ENCODE results near the gene KCNH8.
"Not testable (repeated sequence)": the region's sequence is repeated elsewhere in the genome, so short reads cannot be mapped to it uniquely, and the experiment has no call there.

The KCNH8 gene

DNA sequence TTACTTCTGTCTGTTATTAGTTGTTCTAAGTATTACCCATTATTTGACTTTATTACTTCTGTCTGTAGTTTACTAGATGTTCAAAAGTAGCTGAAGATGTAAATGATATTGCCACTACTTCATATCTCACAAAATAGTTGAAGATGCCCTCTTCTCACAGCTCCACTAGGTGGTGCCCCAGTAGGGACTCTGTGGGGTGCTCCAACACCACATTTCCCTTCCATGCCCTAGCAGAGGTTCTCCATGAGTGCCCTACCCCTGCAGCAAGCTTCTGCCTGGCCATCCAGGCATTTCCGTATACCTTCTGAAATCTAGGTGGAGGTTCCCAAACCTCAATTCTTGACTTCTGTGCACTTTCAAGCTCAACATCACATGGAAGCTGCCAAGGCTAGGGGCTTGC, 80.8 kb downstream of the KCNH8 start:
- Histone ChIP-seq H3K9ac (ENCODE audit: insufficient read length, low read depth) (no peak overlapping the region), H3K4me1 (ENCODE audit: insufficient read depth, insufficient read length) (no peaks in the 10 kb centered on the region), H3K4me3 (ENCODE audit: insufficient read length, low read depth) (no peak overlapping the region), H3K36me3 (ENCODE audit: insufficient read depth, insufficient read length, low read length) (no peaks in the 10 kb centered on the region), H3K27me3 (ENCODE audit: insufficient read depth, insufficient read length) (no peaks in the 10 kb centered on the region), H3K9me3 (ENCODE audit: insufficient read depth, low read length) (no peaks in the 10 kb centered on the region)
- TF ChIP-seq YY1 (IDR thresholded peaks at IDR 0.05; ENCODE audit: insufficient read depth, insufficient read length) (no peak), SUZ12 (IDR thresholded peaks at IDR 0.05; ENCODE audit: extremely low read depth, insufficient read depth, insufficient read length) (no peak), ZNF274 (IDR thresholded peaks at IDR 0.05; ENCODE audit: low read depth, low read length) (no peak)
- DNase-seq (ENCODE audit: low read depth, low spot score), result no peak

DNA sequence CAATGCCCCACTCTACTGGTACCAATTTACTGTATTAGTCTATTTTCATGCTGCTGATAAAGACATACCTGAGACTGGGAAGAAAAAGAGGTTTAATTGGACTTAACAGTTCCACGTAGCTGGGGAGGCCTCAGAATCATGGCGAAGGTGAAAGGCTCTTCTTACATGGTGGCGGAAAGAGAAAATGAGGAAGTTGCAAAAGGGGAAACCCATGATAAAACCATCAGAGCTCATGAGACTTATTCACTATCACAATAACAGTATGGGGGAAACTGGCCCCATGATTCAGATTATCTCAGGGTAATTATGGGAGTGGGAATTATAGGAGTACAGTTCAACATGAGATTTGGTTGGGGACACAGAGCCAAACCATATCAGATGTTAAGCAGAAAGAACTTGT, 81.6 kb downstream of the KCNH8 start:
- DNase-seq (ENCODE audit: low read depth, low spot score); H3K9me3 ChIP-seq (ENCODE audit: insufficient read depth, low read length); H3K9ac ChIP-seq (ENCODE audit: insufficient read length, low read depth); H3K36me3 ChIP-seq (ENCODE audit: insufficient read depth, insufficient read length, low read length); H3K27me3 ChIP-seq (ENCODE audit: insufficient read depth, insufficient read length); H3K4me1 ChIP-seq (ENCODE audit: insufficient read depth, insufficient read length); H3K4me3 ChIP-seq (ENCODE audit: insufficient read length, low read depth): not testable (repeated sequence)

DNA sequence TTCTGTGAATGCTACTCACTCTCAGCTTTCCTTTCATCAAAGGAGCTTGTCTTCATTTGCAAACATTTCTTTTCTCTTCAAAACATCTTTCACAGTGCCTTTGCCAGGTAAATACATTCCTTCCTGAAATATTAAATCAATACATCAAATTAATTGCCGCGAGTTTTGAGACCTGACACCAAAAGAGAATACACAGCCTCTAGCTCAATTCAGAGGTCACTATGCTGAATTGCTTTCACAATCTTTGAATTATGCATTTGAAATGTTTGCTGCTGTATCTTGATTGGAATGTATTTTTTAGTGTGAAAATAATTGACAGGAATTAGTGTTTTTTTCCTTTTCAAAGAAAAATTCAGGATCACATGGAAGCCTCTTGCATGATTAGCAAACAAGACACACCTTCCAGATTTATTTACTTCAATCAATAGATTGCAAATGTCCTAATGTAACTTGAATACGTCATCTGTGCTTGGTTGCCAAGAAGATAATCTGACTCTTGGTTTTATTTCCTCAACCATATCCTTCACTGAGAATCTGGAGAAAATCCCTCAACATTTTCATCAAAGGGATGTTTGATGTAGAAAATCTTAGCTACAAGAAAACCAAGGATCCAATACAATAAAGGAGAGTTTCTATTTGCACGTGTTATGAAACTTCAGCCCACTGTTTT, 83.6 kb downstream of the KCNH8 start:
- H3K4me3 ChIP-seq (ENCODE audit: insufficient read length, low read depth), result no peak overlapping the region
- H3K9me3 ChIP-seq (ENCODE audit: insufficient read depth, low read length), result no peaks in the 10 kb centered on the region
- no peaks in the 10 kb centered on the region for H3K36me3 ChIP-seq (ENCODE audit: insufficient read depth, insufficient read length, low read length)
- H3K27me3 ChIP-seq (ENCODE audit: insufficient read depth, insufficient read length), result no peaks in the 10 kb centered on the region
- no peak overlapping the region for H3K9ac ChIP-seq (ENCODE audit: insufficient read length, low read depth)
- H3K4me1 ChIP-seq (ENCODE audit: insufficient read depth, insufficient read length), result no peaks in the 10 kb centered on the region
- no peak for DNase-seq (ENCODE audit: low read depth, low spot score)
- TF ChIP-seq ZNF274 (IDR thresholded peaks at IDR 0.05; ENCODE audit: low read depth, low read length) (no peak), SUZ12 (IDR thresholded peaks at IDR 0.05; ENCODE audit: extremely low read depth, insufficient read depth, insufficient read length) (no peak), YY1 (IDR thresholded peaks at IDR 0.05; ENCODE audit: insufficient read depth, insufficient read length) (no peak)

DNA sequence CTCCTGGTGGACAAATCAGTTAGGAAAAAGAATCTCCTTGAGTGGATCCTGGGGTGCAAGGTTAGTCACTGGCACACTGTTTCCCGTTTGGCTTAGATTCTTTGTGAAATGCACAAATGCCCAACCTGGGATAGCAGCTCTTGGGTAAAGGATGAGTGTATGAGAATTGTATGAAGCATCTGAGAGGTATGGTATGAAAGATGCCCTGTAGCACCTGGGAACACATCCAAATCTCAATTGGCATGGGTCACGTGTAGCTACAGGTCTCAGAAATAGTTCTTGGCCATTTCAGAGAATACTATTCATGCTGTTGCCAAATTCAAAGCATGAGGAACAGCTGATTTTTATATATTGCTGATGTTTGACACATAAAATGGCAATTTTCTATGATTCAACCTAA, 84.3 kb downstream of the KCNH8 start:
- TF ChIP-seq YY1 (IDR thresholded peaks at IDR 0.05; ENCODE audit: insufficient read depth, insufficient read length) (no peak), ZNF274 (IDR thresholded peaks at IDR 0.05; ENCODE audit: low read depth, low read length) (no peak), SUZ12 (IDR thresholded peaks at IDR 0.05; ENCODE audit: extremely low read depth, insufficient read depth, insufficient read length) (no peak)
- Histone ChIP-seq H3K9me3 (ENCODE audit: insufficient read depth, low read length) (no peaks in the 10 kb centered on the region), H3K9ac (ENCODE audit: insufficient read length, low read depth) (no peak overlapping the region), H3K36me3 (ENCODE audit: insufficient read depth, insufficient read length, low read length) (no peaks in the 10 kb centered on the region), H3K27me3 (ENCODE audit: insufficient read depth, insufficient read length) (no peaks in the 10 kb centered on the region), H3K4me3 (ENCODE audit: insufficient read length, low read depth) (no peak overlapping the region), H3K4me1 (ENCODE audit: insufficient read depth, insufficient read length) (no peaks in the 10 kb centered on the region)
- DNase-seq (ENCODE audit: low read depth, low spot score), result no peak

DNA sequence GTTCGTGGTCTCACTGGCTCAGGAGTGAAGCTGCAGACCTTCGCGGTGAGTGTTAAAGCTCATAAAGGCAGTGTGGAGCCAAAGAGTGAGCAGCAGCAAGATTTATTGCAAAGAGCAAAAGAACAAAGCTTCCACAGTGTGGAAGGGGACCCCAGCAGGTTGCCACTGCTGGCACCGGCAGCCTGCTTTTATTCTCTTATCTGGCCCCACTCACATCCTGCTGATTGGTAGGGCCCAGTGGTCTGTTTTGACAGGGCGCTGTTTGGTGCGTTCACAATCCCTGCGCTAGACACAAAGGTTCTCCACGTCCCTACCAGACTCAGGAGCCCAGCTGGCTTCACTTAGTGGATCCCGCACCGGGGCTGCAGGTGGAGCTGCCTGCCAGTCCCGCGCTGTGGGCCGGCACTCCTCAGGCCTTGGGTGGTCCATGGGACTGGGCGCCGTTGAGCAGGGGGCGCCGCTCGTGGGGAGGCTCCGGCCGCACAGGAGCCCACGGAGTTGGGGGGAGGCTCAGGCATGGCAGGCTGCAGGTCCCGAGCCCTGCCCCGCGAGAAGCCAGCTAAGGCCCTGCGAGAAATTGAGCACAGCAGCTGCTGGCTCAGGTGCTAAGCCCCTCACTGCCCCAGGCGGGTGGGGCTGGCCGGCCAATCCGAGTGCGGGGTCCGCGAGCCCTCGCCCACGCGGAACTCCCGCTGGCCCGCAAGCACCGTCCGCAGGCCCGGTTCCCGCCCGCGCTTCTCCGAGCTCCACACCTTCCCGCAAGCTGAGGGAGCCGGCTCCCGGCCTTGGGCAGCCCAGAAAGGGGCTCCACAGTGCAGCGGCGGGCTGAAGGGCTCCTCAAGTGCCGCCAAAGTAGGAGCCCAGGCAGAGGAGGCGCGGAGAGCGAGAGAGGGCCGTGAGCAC, 85.8 kb downstream of the KCNH8 start:
- not testable (repeated sequence) for H3K27me3 ChIP-seq (ENCODE audit: insufficient read depth, insufficient read length); H3K36me3 ChIP-seq (ENCODE audit: insufficient read depth, insufficient read length, low read length); DNase-seq (ENCODE audit: low read depth, low spot score); H3K9ac ChIP-seq (ENCODE audit: insufficient read length, low read depth); H3K4me3 ChIP-seq (ENCODE audit: insufficient read length, low read depth); H3K4me1 ChIP-seq (ENCODE audit: insufficient read depth, insufficient read length); H3K9me3 ChIP-seq (ENCODE audit: insufficient read depth, low read length)

DNA sequence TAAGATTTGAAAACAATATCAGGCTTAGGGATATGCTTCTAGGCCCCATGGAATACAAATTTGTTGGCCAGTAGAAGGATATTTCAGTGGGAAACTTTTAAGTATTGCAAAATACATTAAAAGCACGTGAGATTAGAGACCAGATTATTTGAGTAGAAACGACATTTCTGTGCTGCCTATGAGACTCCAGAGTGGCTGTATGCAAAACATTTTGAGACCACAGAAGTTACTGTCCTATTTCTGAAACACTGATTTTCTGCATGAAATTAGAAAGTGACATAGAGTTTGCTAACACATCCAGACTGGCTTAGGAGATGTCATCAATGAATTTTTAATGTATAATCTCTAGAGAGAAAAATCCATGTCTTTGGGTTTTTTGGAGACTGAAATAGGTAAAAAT, 99.8 kb downstream of the KCNH8 start:
- no peak for DNase-seq (ENCODE audit: low read depth, low spot score)
- Histone ChIP-seq H3K4me1 (ENCODE audit: insufficient read depth, insufficient read length) (no peaks in the 10 kb centered on the region), H3K9ac (ENCODE audit: insufficient read length, low read depth) (no peak overlapping the region), H3K4me3 (ENCODE audit: insufficient read length, low read depth) (no peak overlapping the region), H3K36me3 (ENCODE audit: insufficient read depth, insufficient read length, low read length) (no peaks in the 10 kb centered on the region), H3K27me3 (ENCODE audit: insufficient read depth, insufficient read length) (no peaks in the 10 kb centered on the region), H3K9me3 (ENCODE audit: insufficient read depth, low read length) (no peaks in the 10 kb centered on the region)
- TF ChIP-seq ZNF274 (IDR thresholded peaks at IDR 0.05; ENCODE audit: low read depth, low read length), result no peak
- TF ChIP-seq SUZ12 (IDR thresholded peaks at IDR 0.05; ENCODE audit: extremely low read depth, insufficient read depth, insufficient read length), result no peak
- TF ChIP-seq YY1 (IDR thresholded peaks at IDR 0.05; ENCODE audit: insufficient read depth, insufficient read length), result no peak

DNA sequence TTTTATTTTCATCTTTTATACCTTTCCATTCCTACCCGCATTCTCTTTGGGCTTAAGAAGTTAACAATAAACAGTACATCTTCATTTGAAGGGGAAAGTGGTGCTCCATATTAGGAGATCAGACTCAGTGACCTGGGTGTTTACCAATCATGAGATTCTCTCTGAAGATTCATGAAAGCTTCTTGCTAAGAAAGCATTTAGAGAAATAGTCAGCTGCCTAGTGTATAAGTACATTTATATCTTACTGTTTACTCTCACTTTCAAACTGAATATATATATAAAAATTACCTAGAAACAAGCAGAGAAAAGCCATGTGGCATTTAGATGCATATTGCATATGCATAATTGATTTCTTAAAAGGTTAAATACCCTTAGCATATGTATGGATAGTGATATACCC, 100.5 kb downstream of the KCNH8 start:
- no peaks in the 10 kb centered on the region for H3K27me3 ChIP-seq (ENCODE audit: insufficient read depth, insufficient read length)
- H3K9ac ChIP-seq (ENCODE audit: insufficient read length, low read depth), result no peak overlapping the region
- H3K36me3 ChIP-seq (ENCODE audit: insufficient read depth, insufficient read length, low read length), result no peaks in the 10 kb centered on the region
- no peak for TF ChIP-seq YY1 (IDR thresholded peaks at IDR 0.05; ENCODE audit: insufficient read depth, insufficient read length)
- no peak for TF ChIP-seq ZNF274 (IDR thresholded peaks at IDR 0.05; ENCODE audit: low read depth, low read length)
- TF ChIP-seq SUZ12 (IDR thresholded peaks at IDR 0.05; ENCODE audit: extremely low read depth, insufficient read depth, insufficient read length), result no peak
- H3K4me3 ChIP-seq (ENCODE audit: insufficient read length, low read depth), result no peak overlapping the region
- H3K9me3 ChIP-seq (ENCODE audit: insufficient read depth, low read length), result no peaks in the 10 kb centered on the region
- DNase-seq (ENCODE audit: low read depth, low spot score), result no peak
- H3K4me1 ChIP-seq (ENCODE audit: insufficient read depth, insufficient read length), result no peaks in the 10 kb centered on the region

Measured in NT2/D1 (cell line).